GM12892 (cell line): ENCODE data around the gene CTNND2.
A peak's percentile ranks its signal among the peaks of the same experiment; 100 is the strongest.

Experiments
- DNase-seq: peaks from one replicate; pipeline ENCODE4 v3.0.0; 2011; ENCODE audit not compliant: insufficient read length
- FAIRE-seq: peaks from 2 replicates; lab custom pipeline; 2011; peaks lifted over from hg19 to GRCh38; lab: Jason Lieb, UNC
- POLR2A ChIP-seq: IDR thresholded peaks from 2 replicates; pipeline ENCODE4 v1.6.1; 2011; ENCODE audit warnings: low read depth, low read length, control low read depth
- POLR2AphosphoS5 ChIP-seq: IDR thresholded peaks from 2 replicates; pipeline ENCODE4 v1.6.1; 2011; ENCODE audit warnings: low read depth, low read length, control low read depth
- TAF1 ChIP-seq: IDR thresholded peaks from 2 replicates; pipeline ENCODE4 v1.6.1; 2011; ENCODE audit warnings: low read depth, mild to moderate bottlenecking, control low read depth, low read length, borderline replicate concordance

The CTNND2 gene

DNA sequence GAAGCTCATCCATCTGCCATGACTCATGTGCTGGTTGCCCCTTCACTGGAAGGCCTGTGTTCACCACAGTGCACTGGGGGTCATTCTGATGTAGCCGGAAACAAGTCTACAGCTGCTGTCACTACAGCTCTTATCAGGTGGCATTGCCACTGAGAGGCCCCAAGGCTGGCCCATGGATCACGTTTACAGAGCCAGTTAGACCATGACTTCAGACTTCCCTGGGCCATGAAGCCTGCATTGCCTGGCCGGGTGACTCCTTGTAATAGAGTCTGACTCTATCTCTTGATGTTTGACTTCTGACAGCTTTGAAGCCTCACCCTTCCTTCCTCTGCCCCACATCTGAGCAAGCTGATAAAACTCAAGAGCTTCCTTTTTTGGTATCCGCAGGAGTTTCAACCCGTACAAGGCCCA lies 669.7 kb downstream of the CTNND2 start:
- TF ChIP-seq POLR2AphosphoS5 (no peak), POLR2A (no peak), TAF1 (no peak)
- FAIRE-seq (no peak), DNase-seq (no peak)

DNA sequence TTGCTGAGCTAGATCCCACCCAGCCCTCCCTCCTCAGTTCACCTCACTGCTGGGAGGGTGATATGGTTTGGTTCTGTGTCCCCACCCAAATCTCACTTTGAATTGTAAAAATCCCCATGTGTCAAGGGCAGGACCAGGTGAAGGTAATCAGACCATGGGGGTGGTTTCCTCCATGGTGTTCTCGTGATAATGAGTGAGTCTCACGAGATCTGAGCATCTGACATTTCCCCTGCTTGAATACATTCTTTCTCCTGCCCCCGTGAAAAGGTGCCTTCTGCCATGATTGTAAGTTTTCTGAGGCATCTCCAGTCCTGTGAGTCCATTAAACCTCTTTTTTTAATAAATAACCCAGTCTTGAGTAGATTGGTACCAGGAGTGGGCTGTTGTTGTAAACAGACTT lies 673.4 kb downstream of the CTNND2 start:
- no peak for DNase-seq
- TF ChIP-seq POLR2A (no peak), POLR2AphosphoS5 (no peak), TAF1 (no peak)
- no peak for FAIRE-seq

DNA sequence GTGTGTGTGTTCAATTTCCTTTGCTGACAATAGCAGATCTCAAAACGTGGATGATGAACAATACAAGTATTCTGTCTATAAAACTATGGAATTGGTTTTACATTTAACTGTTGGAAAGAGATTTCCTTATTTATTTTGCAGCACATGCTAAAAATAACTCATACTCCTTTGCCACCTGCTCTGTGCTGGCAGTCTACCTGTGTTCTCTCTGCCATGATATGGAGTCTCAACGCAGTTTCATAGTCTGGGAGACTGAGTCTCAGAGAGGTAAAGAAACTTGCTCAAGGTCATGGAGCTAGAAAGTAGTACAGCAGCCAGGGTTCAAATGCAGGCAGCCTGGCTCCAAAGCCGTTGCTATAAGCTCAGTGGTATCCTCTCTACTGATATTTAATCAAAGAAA lies 677.2 kb downstream of the CTNND2 start:
- FAIRE-seq (no peak), DNase-seq (no peak)
- TF ChIP-seq POLR2A, result no peak
- no peak for TF ChIP-seq POLR2AphosphoS5
- TF ChIP-seq TAF1, result no peak

DNA sequence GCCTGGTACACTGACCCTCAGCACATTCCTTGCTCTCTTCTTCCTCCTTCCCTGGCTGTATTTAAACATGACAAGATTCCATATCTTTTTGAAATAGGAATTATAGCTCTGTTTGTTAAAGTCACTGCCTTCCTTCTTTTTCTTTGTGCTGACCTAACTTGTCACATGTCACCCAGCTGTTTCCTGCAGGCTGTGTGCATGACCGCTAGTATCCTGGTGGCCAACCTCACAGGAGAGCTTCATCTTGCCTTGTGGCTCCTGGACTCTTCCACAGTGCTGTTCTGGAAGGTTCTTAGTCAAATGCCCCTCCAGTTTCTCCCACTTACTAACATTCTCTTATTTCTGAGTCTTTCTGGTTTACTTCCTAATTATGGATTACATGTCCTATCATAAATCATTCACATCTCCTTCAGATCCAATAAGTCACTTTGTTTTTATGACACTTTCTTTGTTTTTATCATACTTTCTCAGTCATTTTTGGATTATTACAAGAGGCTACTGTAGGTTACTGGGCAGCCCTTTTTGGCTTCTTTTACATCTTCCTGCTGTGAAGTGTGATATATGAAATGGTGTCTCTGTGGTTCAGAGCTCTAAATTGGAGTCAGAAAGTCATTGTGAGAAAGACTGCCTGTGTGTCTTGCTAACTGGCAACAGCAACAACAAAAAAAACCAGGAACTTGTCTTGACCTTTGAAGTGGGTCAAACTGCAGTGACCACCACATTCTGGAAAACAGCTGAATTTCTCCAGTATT lies 679.6 kb downstream of the CTNND2 start:
- DNase-seq (no peak), FAIRE-seq (no peak)
- no peak for TF ChIP-seq POLR2AphosphoS5
- no peak for TF ChIP-seq POLR2A
- no peak for TF ChIP-seq TAF1

DNA sequence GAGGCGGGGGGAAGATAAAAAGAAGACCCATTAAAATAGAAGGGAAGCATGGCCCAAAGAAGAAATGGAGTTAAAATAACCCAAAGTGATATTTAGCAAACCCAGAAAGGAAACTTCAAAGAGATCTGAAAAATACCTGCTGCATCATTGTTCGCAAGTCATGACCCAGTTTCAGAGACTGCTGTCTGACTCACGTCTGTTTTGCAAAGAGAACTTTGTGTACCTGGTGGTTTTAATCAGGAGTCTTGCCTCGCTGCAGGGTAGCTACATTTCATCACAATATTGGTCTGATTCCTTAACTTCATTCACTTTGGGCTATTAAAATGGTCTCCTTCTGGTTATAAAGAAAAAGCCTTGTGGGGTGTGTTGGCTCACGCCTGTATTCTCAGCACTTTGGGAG lies 682.1 kb downstream of the CTNND2 start:
- no peak for FAIRE-seq
- TF ChIP-seq POLR2A, result no peak
- TF ChIP-seq POLR2AphosphoS5, result no peak
- no peak for TF ChIP-seq TAF1
- DNase-seq, result no peak

DNA sequence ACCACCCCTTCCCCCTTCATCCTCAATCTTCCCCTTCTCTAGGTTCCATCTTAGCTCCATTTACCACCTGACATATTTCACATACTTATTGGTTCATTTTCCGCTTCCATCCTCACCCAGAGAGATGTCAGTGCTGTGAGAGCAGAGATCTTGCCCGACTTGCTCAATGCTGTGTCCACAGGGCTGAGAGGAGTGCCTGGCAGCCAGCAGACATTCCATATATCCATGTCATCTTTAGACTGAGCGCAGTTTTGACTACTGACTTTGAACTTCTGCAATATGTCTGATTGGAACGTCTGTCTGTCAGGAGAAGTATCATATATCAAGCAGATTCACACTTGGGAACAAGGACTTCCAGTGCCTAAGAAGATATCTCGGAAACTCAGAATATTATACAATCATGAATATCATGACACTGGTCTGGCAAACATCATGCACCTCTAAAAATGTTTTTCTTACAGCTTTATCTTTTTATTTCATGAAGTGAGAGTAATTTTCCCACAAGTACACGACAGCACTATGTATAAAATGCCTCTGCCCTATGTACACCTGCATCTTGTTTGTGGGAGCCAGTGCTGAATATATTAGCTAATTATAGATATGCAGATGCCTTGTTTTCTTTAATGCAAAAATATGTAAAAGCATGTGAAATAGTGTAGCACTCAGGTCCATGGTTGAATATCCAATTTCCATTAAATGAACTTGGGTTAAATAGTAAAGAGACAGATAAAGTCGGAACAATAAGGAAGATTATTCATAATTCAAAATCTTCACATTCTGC lies 689.2 kb downstream of the CTNND2 start:
- DNase-seq (no peak), FAIRE-seq (no peak)
- no peak for TF ChIP-seq TAF1
- TF ChIP-seq POLR2A, result no peak
- TF ChIP-seq POLR2AphosphoS5, result no peak

DNA sequence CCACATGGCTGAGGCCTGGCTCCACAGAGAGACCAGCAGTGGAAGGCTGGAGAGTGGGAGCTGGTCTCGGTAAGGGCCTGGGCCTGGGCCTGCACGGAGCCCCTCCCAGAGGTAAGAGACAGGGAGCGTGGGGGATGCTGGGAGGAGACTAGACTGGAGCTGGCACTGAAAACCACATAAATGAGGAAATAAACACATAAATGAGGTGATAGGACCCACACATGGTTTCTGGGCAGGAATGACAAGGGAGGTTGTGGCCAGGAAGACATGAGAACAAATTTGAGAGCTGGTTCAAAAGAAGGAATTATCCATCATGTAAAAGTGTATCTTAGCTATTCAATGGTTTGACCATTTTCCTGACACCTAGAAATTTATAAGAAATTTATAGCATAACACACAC lies 691.5 kb downstream of the CTNND2 start:
- FAIRE-seq (no peak), DNase-seq (no peak)
- TF ChIP-seq TAF1 (no peak), POLR2A (no peak), POLR2AphosphoS5 (no peak)

DNA sequence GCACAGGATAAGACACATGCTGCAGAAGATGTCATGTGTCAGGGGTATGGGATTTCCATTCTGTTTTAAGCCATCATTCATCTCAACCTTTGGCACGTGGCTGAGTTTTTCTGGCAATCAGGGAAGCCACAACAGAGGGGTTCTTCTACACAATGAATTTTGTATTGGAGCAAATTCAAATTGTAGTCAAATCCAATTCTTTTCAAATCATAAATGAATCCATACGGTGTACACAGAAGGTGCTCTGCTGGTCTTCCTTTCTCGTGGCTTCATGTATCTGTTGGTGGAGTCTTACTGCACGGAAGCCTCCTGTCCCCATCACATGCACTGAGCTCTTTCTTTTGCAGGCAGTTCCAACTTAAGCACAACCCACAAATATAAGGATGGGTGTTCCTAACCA lies 706.5 kb downstream of the CTNND2 start:
- FAIRE-seq (no peak), DNase-seq (no peak)
- TF ChIP-seq TAF1, result no peak
- no peak for TF ChIP-seq POLR2AphosphoS5
- no peak for TF ChIP-seq POLR2A

DNA sequence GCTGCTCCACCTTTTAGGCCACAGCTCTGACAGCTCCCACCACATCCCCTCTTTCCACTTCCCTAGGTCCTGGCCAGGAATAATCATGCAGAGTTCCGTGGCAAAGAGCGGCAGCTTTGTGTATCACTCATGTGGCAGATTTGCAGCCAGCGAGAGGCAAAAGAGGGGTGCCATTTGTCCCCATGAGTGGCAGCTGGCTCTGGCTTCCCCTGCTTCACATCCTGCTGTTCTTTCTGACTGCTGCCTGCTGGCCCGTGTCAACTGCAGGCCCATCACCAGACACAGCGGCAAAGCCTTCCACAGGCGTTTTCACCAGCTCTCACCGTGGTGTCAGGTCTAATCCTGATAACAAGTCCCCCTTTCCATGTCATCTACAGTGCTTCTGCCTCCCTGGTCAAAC lies 712.6 kb downstream of the CTNND2 start:
- no peak for FAIRE-seq
- DNase-seq, result no peak
- TF ChIP-seq POLR2A, result no peak
- no peak for TF ChIP-seq POLR2AphosphoS5
- TF ChIP-seq TAF1, result no peak

DNA sequence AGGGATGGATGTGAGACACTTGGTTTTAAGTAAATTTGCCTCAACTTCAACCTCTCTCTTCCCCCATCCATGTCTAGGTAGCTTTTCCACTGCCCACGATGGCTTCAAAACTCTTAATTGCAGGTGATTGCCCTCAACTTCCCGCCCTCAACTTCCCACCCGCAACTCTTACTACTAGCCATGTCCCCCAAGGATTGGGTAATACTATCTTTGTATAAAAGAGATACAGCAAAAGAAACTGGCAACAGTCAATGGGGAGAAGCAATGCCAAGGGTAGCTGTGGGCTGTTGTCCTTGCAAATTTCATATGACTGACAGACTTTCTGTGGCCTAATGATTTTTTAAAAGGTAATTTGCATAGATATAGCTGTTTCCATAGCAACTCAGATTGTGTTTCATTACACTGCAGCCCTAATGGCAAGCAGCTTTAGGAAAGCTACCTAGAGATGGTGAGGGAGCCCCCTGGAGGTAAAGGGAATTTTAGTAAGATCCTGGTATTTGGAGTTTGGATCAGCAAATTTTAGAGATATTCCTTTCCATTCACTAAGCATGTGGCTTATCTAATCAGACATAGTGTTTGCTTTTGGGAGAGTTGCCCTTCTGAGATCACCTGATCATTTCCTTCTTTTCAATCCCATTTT lies 721.7 kb downstream of the CTNND2 start:
- FAIRE-seq (no peak), DNase-seq (no peak)
- TF ChIP-seq POLR2AphosphoS5 (no peak), POLR2A (no peak), TAF1 (no peak)

DNA sequence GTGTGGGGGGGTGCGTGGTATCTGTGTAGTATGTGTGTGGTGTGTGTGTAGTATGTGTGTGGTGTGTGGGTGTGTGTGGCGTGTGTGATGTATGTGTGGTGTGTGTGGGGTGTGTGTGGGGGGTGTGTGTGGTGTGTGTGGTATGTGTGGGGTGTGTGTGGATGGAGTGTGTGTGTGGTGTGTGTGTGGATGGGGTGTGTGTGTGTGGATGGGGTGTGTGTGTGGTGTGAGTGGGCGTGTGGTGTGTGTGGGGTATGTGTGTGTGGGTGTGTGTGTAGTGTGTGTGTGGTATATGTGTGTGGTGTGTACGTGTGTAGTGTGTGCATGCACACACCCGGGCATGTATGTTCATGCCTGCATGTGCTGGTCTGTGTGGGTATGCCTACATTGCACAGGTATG lies 722.3 kb downstream of the CTNND2 start:
- FAIRE-seq, result peak; percentile 70
- TF ChIP-seq POLR2AphosphoS5 (no peak), TAF1 (no peak), POLR2A (no peak)
- no peak for DNase-seq
